Measurements from ENCODE around the gene ATRN. TPM values are rescaled to one million over a fixed set of nuclear protein-coding genes. Genes with fewer than 3 reads are reported as not detected.
"Not testable (repeated sequence)": the region's sequence is repeated elsewhere in the genome, so short reads cannot be mapped to it uniquely, and the experiment has no call there.

Gene ATRN
- total RNA-seq, 1 experiment from 2014 or later: 27.8 TPM

- no peaks in the 10 kb centered on the region for H3K27me3 ChIP-seq (replicated peaks)
- H3K4me1 ChIP-seq (replicated peaks): no peaks in the 10 kb centered on the region
- DNase-seq (ENCODE audit: low read depth in 1 of 2, low spot score in 2 of 2): no peak
- no peaks in the 10 kb centered on the region for H3K9me3 ChIP-seq (replicated peaks)
- no peak overlapping the region for H3K27ac ChIP-seq
- H3K4me3 ChIP-seq: no peak overlapping the region
- H3K36me3 ChIP-seq: no peaks in the 10 kb centered on the region
These were observed 39.3 kb downstream of the ATRN start for GRCh38 chr20:3510110-3510509.

- H3K9me3 ChIP-seq (replicated peaks); H3K27ac ChIP-seq; H3K4me3 ChIP-seq; H3K27me3 ChIP-seq (replicated peaks); H3K4me1 ChIP-seq (replicated peaks); DNase-seq (ENCODE audit: low read depth in 1 of 2, low spot score in 2 of 2); H3K36me3 ChIP-seq: not testable (repeated sequence)
These were observed 41.4 kb downstream of the ATRN start for GRCh38 chr20:3512239-3512638.

GRCh38 chr20:3514012-3514642 lies 43.3 kb downstream of the ATRN start:
- Histone ChIP-seq H3K36me3 (no peaks in the 10 kb centered on the region), H3K4me1 (replicated peaks) (no peaks in the 10 kb centered on the region), H3K27ac (no peak overlapping the region), H3K4me3 (no peak overlapping the region), H3K9me3 (replicated peaks) (no peaks in the 10 kb centered on the region), H3K27me3 (replicated peaks) (no peaks in the 10 kb centered on the region)
- no peak for DNase-seq (ENCODE audit: low read depth in 1 of 2, low spot score in 2 of 2)

- Histone ChIP-seq H3K4me3 (no peak overlapping the region), H3K9me3 (replicated peaks) (no peaks in the 10 kb centered on the region), H3K36me3 (no peaks in the 10 kb centered on the region), H3K4me1 (replicated peaks) (no peaks in the 10 kb centered on the region), H3K27me3 (replicated peaks) (no peaks in the 10 kb centered on the region), H3K27ac (no peak overlapping the region)
- no peak for DNase-seq (ENCODE audit: low read depth in 1 of 2, low spot score in 2 of 2)
These were observed 44.8 kb downstream of the ATRN start for GRCh38 chr20:3515379-3516170.

GRCh38 chr20:3521852-3522740 lies 51.3 kb downstream of the ATRN start:
- Histone ChIP-seq H3K4me1 (replicated peaks) (no peaks in the 10 kb centered on the region), H3K36me3 (no peaks in the 10 kb centered on the region), H3K4me3 (no peak overlapping the region), H3K9me3 (replicated peaks) (0 out of 2 replicates have a peak, but pooled peaks cover 3% of the 10 kb centered on the region), H3K27ac (no peak overlapping the region), H3K27me3 (replicated peaks) (no peaks in the 10 kb centered on the region)
- DNase-seq (ENCODE audit: low read depth in 1 of 2, low spot score in 2 of 2): no peak

- not testable (repeated sequence) for H3K4me1 ChIP-seq (replicated peaks); H3K27ac ChIP-seq; H3K4me3 ChIP-seq; H3K27me3 ChIP-seq (replicated peaks); H3K9me3 ChIP-seq (replicated peaks); H3K36me3 ChIP-seq; DNase-seq (ENCODE audit: low read depth in 1 of 2, low spot score in 2 of 2)
These were observed 53.9 kb downstream of the ATRN start for GRCh38 chr20:3524696-3525095.

GRCh38 chr20:3532089-3532615 lies 61.3 kb downstream of the ATRN start:
- Histone ChIP-seq H3K36me3 (no peaks in the 10 kb centered on the region), H3K4me1 (replicated peaks) (no peaks in the 10 kb centered on the region), H3K27me3 (replicated peaks) (no peaks in the 10 kb centered on the region), H3K27ac (no peak overlapping the region), H3K4me3 (no peak overlapping the region), H3K9me3 (replicated peaks) (no peaks in the 10 kb centered on the region)
- no peak for DNase-seq (ENCODE audit: low read depth in 1 of 2, low spot score in 2 of 2)

GRCh38 chr20:3537733-3538132 lies 66.9 kb downstream of the ATRN start:
- DNase-seq (ENCODE audit: low read depth in 1 of 2, low spot score in 2 of 2); H3K36me3 ChIP-seq; H3K27me3 ChIP-seq (replicated peaks); H3K9me3 ChIP-seq (replicated peaks); H3K4me3 ChIP-seq; H3K4me1 ChIP-seq (replicated peaks); H3K27ac ChIP-seq: not testable (repeated sequence)

- H3K4me3 ChIP-seq: no peak overlapping the region
- H3K9me3 ChIP-seq (replicated peaks): no peaks in the 10 kb centered on the region
- no peak for DNase-seq (ENCODE audit: low read depth in 1 of 2, low spot score in 2 of 2)
- no peaks in the 10 kb centered on the region for H3K36me3 ChIP-seq
- no peaks in the 10 kb centered on the region for H3K4me1 ChIP-seq (replicated peaks)
- H3K27me3 ChIP-seq (replicated peaks): no peaks in the 10 kb centered on the region
- no peak overlapping the region for H3K27ac ChIP-seq
These were observed 68.7 kb downstream of the ATRN start for GRCh38 chr20:3539311-3540107.

GRCh38 chr20:3541887-3542721 lies 71.3 kb downstream of the ATRN start:
- no peaks in the 10 kb centered on the region for H3K9me3 ChIP-seq (replicated peaks)
- H3K4me3 ChIP-seq: no peak overlapping the region
- H3K36me3 ChIP-seq: 0 out of 2 replicates have a peak, but pooled peaks cover 4% of the 10 kb centered on the region
- H3K27me3 ChIP-seq (replicated peaks): no peaks in the 10 kb centered on the region
- no peak overlapping the region for H3K27ac ChIP-seq
- no peaks in the 10 kb centered on the region for H3K4me1 ChIP-seq (replicated peaks)
- DNase-seq (ENCODE audit: low read depth in 1 of 2, low spot score in 2 of 2): no peak

- DNase-seq (ENCODE audit: low read depth in 1 of 2, low spot score in 2 of 2): no peak
- H3K36me3 ChIP-seq: 0 out of 2 replicates have a peak, but pooled peaks cover 4% of the 10 kb centered on the region
- H3K4me1 ChIP-seq (replicated peaks): no peaks in the 10 kb centered on the region
- no peak overlapping the region for H3K27ac ChIP-seq
- no peaks in the 10 kb centered on the region for H3K9me3 ChIP-seq (replicated peaks)
- no peak overlapping the region for H3K4me3 ChIP-seq
- no peaks in the 10 kb centered on the region for H3K27me3 ChIP-seq (replicated peaks)
These were observed 73.2 kb downstream of the ATRN start for GRCh38 chr20:3543901-3544507.

- Histone ChIP-seq H3K27ac (no peak overlapping the region), H3K4me1 (replicated peaks) (no peaks in the 10 kb centered on the region), H3K36me3 (peaks cover 10% of the 10 kb centered on the region; the same call in 1 of the 2 replicates), H3K4me3 (no peak overlapping the region), H3K9me3 (replicated peaks) (no peaks in the 10 kb centered on the region), H3K27me3 (replicated peaks) (no peaks in the 10 kb centered on the region)
- no peak for DNase-seq (ENCODE audit: low read depth in 1 of 2, low spot score in 2 of 2)
These were observed 74.6 kb downstream of the ATRN start for GRCh38 chr20:3545401-3545925.

All from SJSA1 (cell line).